HG03097 (cell line): ENCODE data around the gene OR5H15.
A peak's percentile ranks its signal among the peaks of the same experiment; 100 is the strongest.
"Not testable (repeated sequence)": the region's sequence is repeated elsewhere in the genome, so short reads cannot be mapped to it uniquely, and the experiment has no call there.

Experiments
- ATAC-seq: cut with Tn5 transposase; IDR thresholded peaks from one replicate; pipeline ENCODE4 v1.9.1; 2021; ENCODE audit not compliant: unreplicated experiment, low FRiP score

OR5H15 gene

GRCh38 chr3:98166396-98166795 lies at the start of gene OR5H15:
Gene OR5H15, plus strand, starts transcription at chr3:98166696. Its CDS starts 2,004 bp downstream, at chr3:98168700.
- no peak for ATAC-seq

DNA sequence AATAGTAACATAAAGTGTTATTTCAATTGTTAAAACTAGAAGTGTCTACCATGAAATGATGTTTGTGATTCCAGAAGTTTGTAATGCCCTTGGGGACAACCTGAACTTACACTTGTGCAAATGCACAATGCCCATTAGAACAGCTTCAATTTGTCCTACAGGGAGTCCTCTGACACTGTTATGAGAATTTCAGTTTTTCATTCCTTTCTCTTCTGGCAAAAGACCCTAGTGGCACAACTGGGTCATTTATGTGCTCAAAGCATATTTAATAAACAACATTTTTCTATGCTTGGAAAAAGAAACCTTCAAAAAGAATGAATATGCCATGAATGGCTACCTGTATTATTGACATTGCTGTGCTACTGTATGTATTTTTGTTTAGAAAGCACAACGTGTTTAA lies 36.1 kb upstream of the OR5H15 start, which contains the start of gene OR5H1:
TSS of gene OR5H1 (plus strand) at position 301 of the 400 bp plus-strand sequence. CDS start 1,977 bp downstream, outside the sequence.
- ATAC-seq: no peak

GRCh38 chr3:98136631-98137030 lies 29.9 kb upstream of the OR5H15 start:
- ATAC-seq: no peak

DNA sequence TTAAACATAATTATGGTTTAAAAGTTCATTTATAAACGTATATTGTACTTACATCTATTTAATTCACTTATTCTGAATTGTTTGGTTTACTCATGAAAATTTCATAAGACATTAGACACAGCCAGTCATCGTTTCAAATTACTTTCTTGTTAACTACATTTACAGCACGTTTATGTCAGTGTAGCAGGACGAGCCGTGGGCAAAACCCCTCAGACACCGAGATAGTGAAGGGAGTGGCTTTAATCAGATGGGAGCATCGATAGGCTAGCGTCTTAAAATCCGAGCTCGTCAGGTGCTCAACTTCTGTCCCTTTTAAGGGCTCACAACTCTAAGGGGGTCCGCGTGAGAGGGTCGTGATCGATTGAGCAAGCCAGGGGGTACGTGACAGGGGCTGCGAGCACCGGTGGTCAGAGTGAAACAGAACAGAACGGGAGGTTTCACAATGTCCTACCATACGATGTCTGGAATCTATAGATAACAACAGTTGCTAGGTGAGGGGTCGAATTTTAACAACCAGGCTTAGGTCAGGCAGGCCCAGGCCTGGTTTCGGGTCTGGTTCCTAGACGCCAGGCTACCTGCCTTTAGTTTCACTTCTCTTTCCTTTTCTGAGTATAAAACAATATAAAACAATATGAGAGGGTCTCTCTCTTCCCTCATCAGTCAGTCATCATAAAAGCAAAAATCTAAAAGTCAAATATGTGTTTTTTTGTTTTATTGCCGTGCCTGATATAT lies 28.5 kb upstream of the OR5H15 start:
- not testable (repeated sequence) for ATAC-seq

- ATAC-seq: no peak
These were observed 26.0 kb upstream of the OR5H15 start for GRCh38 chr3:98140531-98140930.

GRCh38 chr3:98147179-98147578 lies 19.3 kb upstream of the OR5H15 start, which contains the start of gene OR5H14:
Gene OR5H14, plus strand, starts transcription at chr3:98147479. Its CDS starts 1,907 bp downstream, at chr3:98149386.
- no peak for ATAC-seq

- no peak for ATAC-seq
These were observed 17.7 kb upstream of the OR5H15 start for GRCh38 chr3:98148751-98149150.

DNA sequence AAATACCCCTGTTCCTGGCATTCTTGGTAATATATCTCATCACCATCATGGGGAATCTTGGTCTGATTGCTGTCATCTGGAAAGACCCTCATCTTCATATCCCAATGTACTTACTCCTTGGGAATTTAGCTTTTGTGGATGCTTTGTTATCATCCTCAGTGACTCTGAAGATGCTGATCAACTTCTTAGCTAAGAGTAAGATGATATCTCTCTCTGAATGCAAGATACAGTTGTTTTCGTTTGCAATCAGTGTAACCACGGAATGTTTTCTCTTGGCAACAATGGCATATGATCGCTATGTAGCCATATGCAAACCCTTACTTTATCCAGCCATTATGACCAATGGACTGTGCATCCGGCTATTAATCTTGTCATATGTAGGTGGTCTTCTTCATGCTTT lies 17.0 kb upstream of the OR5H15 start:
- not testable (repeated sequence) for ATAC-seq

- ATAC-seq: no peak
These were observed 15.3 kb upstream of the OR5H15 start for GRCh38 chr3:98151241-98151640.

DNA sequence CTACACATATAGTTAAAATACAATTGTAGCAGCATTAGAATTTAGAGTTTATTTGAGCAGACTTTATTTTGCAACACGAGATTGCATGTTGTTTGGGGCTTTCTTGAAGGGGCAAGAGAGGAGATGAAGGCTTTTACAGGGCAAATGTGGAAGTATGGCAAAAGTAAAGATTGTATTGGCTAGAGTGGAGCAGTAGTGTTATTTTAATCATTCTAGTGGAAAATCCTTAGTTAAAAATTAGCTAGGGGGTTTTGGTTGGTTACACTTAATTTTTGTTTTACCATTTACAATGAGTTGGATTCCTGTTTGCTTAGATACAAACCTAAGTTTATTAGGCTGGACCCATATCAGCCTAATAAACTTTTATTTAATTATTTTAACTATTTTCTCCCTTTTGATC lies 4.6 kb downstream of the OR5H15 start:
- no peak for ATAC-seq

- no peak for ATAC-seq
These were observed 6.1 kb downstream of the OR5H15 start for GRCh38 chr3:98172621-98173020.

- no peak for ATAC-seq
These were observed 13.9 kb downstream of the OR5H15 start for GRCh38 chr3:98180319-98180890.

- no peak for ATAC-seq
These were observed 15.7 kb downstream of the OR5H15 start for GRCh38 chr3:98182196-98182595.

- ATAC-seq: no peak
These were observed 18.7 kb downstream of the OR5H15 start for GRCh38 chr3:98185180-98185579.

DNA sequence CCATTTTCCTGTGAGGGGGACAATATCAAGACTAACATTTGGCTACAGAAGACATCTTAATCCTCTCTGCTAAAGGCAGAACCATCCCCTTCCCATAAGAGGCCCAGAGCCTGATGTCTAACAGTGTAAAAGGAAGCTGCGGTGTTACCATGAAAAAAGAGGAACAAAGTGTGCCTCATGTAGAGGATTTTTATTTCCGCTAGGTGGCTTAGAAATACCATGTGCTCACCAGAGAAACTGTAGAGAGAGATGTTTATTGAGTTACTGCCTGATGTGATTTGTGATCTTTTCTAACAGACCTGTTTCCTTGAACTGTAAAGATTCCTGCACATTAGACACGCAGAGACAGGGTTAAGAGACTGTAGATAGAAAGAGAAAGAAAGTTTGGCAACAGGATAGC lies 22.0 kb downstream of the OR5H15 start:
- ATAC-seq: peak; percentile 59

GRCh38 chr3:98190911-98191310 lies 24.4 kb downstream of the OR5H15 start:
- ATAC-seq: not testable (repeated sequence)

DNA sequence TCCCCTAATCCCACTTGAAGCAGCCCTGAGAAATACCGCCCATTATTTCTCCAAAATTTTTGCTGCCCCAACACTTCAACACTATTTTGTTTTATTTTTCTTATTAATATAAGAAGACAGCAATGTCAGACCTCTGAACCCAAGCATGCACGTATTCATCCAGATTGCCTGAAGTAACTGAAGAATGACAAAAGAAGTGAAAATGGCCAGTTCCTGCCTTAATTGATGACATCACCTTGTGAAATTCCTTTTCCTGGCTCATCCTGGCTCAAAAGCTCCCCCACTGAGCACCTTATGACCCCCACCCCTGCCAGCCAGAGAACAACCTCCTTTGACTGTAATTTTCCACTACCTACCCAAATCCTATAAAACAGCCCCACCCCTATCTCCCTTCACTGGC lies 29.8 kb downstream of the OR5H15 start:
- not testable (repeated sequence) for ATAC-seq

DNA sequence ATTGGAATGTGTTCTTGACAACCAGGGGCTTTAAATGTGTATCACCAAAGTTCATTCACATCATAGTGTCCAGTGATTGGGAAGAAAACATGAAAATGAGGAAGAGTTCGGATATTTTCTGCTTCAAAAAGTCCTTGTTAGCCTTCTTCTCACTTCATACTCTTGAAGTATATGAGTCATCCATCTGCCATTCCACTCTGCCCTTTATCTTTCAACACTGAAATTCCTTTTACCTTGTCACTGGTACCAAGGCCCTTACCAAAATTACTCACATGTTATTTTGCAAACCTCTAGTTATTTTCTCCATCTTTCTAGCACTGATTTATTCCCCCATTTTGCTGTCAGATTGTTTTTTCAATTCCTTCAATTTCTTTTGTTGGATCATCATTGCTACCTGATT lies 32.5 kb downstream of the OR5H15 start:
- no peak for ATAC-seq

- no peak for ATAC-seq
These were observed 42.7 kb downstream of the OR5H15 start for GRCh38 chr3:98209244-98209643.

DNA sequence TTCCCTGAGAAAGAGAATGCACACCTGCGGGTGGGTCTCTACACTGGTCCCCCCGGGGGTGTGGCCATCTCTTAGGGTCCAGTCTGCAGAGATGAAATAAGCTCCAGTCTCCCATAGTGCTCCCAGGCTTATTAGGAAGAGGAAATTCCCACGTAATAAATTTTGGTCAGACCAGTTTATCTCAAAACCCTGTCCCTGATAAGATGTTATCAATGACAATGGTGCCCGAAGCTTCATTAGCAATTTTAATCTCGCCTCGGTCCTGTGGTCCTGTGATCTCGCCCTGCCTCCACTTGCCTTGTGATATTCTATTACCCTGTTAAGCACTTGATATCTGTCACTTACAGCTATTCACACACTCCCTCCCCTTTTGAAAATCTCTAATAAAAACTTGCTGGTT lies 46.8 kb downstream of the OR5H15 start:
- no peak for ATAC-seq

- no peak for ATAC-seq
These were observed 48.6 kb downstream of the OR5H15 start for GRCh38 chr3:98215051-98215450.
